ENCODE data around the gene HS3ST2.

The HS3ST2 gene

DNA sequence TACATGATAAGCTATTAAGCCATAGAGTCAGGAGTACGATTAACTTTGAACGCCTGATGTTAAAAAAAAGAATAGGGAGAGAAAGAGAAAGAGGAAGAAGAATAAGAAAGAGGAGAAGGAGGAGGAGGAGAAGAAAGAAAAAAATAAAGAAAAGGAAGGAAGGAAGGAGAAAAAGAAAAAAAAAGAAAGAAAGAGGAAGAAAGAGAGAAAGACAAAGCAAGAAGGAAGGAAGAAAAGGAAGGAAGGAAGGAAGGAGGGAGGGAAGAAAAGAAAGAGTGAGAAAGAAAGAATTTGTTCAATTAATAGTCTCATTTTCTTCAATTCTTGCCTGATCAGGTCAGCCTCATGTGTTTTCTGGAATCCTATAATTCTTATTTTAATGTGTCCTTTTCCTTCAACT, 33.7 kb downstream of the HS3ST2 start:
- no peaks in the 10 kb centered on the region for H3K27me3 ChIP-seq (ENCODE audit: control insufficient read depth, insufficient read depth, low read length)
- no peak overlapping the region for H3K9ac ChIP-seq (ENCODE audit: low read depth, low read length)
- H3K9me3 ChIP-seq (ENCODE audit: control insufficient read depth, insufficient read depth, low read length): no peaks in the 10 kb centered on the region
- H3K4me1 ChIP-seq (ENCODE audit: control insufficient read depth, insufficient read depth, low read length): peaks cover 11% of the 10 kb centered on the region
- H3K4me3 ChIP-seq (ENCODE audit: low read depth, low read length): no peak overlapping the region
- H3K36me3 ChIP-seq (ENCODE audit: control insufficient read depth, insufficient read depth, low read length): no peaks in the 10 kb centered on the region
- H3K27ac ChIP-seq (ENCODE audit: low read depth, low read length): no peak overlapping the region

DNA sequence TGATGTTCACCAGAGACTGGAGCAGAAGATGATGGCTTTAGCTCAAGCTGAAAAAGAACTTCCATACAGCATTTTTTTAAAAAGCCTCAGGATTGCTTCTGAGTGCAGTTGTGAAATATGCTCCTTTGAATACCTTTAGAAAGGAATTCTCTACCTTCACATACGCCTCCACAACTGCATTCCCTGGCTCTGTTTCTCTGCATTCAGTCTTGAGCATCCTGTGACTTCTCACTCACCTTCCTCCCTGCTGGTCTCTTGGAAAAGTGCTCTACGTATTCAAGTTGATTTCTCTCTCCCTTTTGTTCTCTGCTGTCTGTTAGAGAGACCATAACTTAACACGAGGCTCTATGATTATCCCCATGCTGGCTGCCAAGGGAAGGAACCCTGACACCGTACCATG, 34.5 kb downstream of the HS3ST2 start:
- Histone ChIP-seq H3K4me1 (ENCODE audit: control insufficient read depth, insufficient read depth, low read length) (peaks cover 11% of the 10 kb centered on the region), H3K27me3 (ENCODE audit: control insufficient read depth, insufficient read depth, low read length) (no peaks in the 10 kb centered on the region), H3K9ac (ENCODE audit: low read depth, low read length) (no peak overlapping the region), H3K27ac (ENCODE audit: low read depth, low read length) (no peak overlapping the region), H3K9me3 (ENCODE audit: control insufficient read depth, insufficient read depth, low read length) (no peaks in the 10 kb centered on the region), H3K4me3 (ENCODE audit: low read depth, low read length) (no peak overlapping the region), H3K36me3 (ENCODE audit: control insufficient read depth, insufficient read depth, low read length) (no peaks in the 10 kb centered on the region)

DNA sequence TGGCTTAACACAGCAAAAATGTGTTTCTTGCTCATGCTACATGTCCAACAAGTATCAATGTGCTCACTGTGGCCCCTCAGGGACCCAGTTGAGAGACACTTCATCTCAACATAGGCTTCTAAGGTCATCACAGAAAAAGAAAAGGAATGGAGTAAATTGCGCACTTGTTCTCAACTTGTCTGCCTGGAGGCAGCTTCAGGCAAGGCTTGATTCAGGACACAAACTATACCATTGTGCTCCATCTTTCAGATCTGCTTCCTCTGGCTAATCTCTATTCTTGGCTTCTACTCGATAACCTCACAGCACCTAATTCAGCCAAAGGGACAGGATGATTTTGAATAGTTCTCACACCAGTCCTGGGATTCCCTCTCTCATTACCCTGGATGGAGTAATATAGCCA, 35.6 kb downstream of the HS3ST2 start:
- Histone ChIP-seq H3K4me1 (ENCODE audit: control insufficient read depth, insufficient read depth, low read length) (peaks cover 11% of the 10 kb centered on the region), H3K36me3 (ENCODE audit: control insufficient read depth, insufficient read depth, low read length) (no peaks in the 10 kb centered on the region), H3K9me3 (ENCODE audit: control insufficient read depth, insufficient read depth, low read length) (no peaks in the 10 kb centered on the region), H3K27me3 (ENCODE audit: control insufficient read depth, insufficient read depth, low read length) (no peaks in the 10 kb centered on the region), H3K27ac (ENCODE audit: low read depth, low read length) (no peak overlapping the region), H3K9ac (ENCODE audit: low read depth, low read length) (no peak overlapping the region), H3K4me3 (ENCODE audit: low read depth, low read length) (no peak overlapping the region)

DNA sequence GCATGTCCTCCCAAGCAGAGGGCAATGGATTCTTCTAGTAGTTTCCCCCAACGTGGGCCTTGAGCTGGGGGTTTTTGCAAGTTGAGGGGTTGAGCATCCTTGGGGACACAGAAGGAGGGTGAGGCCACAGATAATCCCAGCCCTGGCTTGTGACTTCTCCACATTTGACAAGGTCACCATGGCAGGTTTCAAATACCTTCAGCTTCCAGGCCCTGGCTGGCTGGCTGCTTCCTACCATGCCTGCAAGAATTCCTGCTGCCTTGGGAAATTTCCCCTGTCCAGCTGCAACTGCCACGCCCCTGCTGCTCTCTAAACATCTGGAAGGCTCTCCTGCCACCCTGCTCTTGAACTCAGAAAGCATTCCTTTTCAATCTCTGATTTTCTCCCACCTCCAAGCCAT, 41.3 kb downstream of the HS3ST2 start:
- Histone ChIP-seq H3K9ac (ENCODE audit: low read depth, low read length) (no peak overlapping the region), H3K27ac (ENCODE audit: low read depth, low read length) (no peak overlapping the region), H3K36me3 (ENCODE audit: control insufficient read depth, insufficient read depth, low read length) (no peaks in the 10 kb centered on the region), H3K4me3 (ENCODE audit: low read depth, low read length) (no peak overlapping the region), H3K27me3 (ENCODE audit: control insufficient read depth, insufficient read depth, low read length) (no peaks in the 10 kb centered on the region), H3K9me3 (ENCODE audit: control insufficient read depth, insufficient read depth, low read length) (no peaks in the 10 kb centered on the region), H3K4me1 (ENCODE audit: control insufficient read depth, insufficient read depth, low read length) (peaks cover 8% of the 10 kb centered on the region)

DNA sequence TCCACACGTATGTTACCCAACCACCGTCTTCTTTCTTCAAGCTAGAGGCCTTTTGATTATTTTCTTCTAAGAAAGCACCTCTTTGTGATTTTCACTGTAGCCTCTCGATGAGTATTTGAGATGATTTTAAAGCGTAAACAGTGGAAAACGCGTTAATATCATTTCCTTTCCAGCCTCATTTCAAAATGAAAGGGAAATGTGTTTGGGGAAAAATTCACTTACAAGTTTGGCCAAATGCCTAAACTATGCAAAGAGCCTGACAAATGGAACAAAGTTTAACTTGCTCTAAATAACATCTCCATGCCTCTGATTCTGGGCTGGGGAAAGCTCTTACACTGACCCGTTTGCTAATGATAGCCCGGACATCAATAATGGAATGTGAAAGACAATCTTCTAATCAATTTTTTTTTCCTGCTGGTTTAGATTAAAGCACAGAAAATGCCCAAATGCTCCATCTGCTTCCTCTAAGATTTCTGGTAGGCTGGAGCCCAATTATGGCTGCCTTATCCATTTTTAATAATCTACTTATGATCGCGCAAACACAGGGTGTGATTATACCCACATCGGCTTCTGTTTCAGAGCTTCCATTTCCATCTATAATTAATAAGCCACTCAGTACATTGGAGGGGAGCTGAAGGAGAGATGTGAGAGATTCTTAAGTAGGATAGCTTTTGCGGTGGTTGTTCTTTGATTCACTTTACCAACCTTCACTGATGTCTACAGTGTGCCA, 43.5 kb downstream of the HS3ST2 start:
- peaks cover 8% of the 10 kb centered on the region for H3K4me1 ChIP-seq (ENCODE audit: control insufficient read depth, insufficient read depth, low read length)
- H3K27ac ChIP-seq (ENCODE audit: low read depth, low read length): no peak overlapping the region
- H3K27me3 ChIP-seq (ENCODE audit: control insufficient read depth, insufficient read depth, low read length): no peaks in the 10 kb centered on the region
- H3K9me3 ChIP-seq (ENCODE audit: control insufficient read depth, insufficient read depth, low read length): peaks cover 5% of the 10 kb centered on the region; the same call in 1 of the 2 replicates
- H3K4me3 ChIP-seq (ENCODE audit: low read depth, low read length): no peak overlapping the region
- H3K9ac ChIP-seq (ENCODE audit: low read depth, low read length): no peak overlapping the region
- H3K36me3 ChIP-seq (ENCODE audit: control insufficient read depth, insufficient read depth, low read length): no peaks in the 10 kb centered on the region

DNA sequence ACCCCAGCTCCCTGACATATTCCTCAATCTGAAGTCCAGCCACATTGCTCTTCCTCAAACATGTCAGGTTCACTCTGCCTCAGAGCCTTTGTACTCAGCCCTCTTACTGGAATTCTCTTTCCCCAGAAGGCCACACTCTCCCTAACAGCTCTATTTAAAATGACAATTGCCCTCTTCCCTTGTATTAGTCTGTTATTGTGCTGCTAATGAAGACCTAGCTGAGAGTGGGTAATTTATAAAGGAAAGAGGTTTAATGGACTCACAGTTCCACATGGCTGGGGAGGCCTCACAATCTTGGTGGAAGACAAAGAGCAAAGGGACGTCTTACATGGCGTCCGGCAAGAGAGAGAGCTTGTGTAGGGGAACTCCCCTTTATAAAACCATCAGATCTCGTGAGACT, 46.0 kb downstream of the HS3ST2 start:
- Histone ChIP-seq H3K9ac (ENCODE audit: low read depth, low read length) (peak overlapping the region; percentile 42), H3K27ac (ENCODE audit: low read depth, low read length) (peak overlapping the region; percentile 76), H3K9me3 (ENCODE audit: control insufficient read depth, insufficient read depth, low read length) (peaks cover 5% of the 10 kb centered on the region; the same call in 1 of the 2 replicates), H3K36me3 (ENCODE audit: control insufficient read depth, insufficient read depth, low read length) (no peaks in the 10 kb centered on the region), H3K4me3 (ENCODE audit: low read depth, low read length) (0 out of 2 replicates have a peak overlapping the region, but pooled peaks have one; percentile 11), H3K27me3 (ENCODE audit: control insufficient read depth, insufficient read depth, low read length) (no peaks in the 10 kb centered on the region), H3K4me1 (ENCODE audit: control insufficient read depth, insufficient read depth, low read length) (peaks cover 8% of the 10 kb centered on the region)

DNA sequence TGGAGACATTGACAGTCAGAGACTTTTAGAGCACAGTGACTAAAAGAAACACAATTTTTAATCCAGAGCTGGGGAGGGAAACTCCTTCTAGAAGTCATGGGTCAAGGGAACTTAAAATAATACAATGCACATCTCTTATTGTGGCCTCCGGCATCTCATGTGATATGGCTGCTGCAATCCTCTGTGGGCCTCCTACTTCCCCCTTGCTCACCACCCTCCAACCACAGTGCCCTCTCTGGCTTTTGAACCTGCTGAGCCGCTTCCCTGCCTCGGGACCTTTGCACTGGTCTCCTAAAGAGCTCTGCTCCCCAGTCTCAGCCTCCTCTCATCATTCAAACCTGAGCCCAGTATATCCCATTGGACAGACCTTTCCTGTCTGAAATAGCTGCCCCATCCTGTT, 47.6 kb downstream of the HS3ST2 start:
- Histone ChIP-seq H3K27me3 (ENCODE audit: control insufficient read depth, insufficient read depth, low read length) (no peaks in the 10 kb centered on the region), H3K27ac (ENCODE audit: low read depth, low read length) (no peak overlapping the region), H3K9ac (ENCODE audit: low read depth, low read length) (no peak overlapping the region)

DNA sequence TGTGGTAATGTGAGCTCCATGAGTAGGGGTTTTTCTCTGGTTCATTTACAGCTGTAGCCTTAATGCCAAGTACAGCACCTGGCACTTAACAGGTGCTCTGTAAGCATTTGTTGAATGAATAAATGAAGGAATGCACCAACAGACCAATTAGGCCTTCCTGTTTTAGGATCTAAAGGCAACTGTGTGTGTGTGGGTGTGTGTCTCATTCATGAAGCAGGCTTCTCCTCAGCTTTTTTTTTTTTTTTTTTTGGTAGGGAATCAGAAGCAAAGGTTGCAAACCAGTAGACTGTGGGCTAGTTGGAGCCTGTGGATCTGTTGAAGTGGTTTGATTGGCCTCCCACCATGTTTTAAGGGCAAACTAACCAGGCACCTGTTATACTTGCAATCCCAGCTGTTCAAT, 48.1 kb downstream of the HS3ST2 start:
- no peaks in the 10 kb centered on the region for H3K27me3 ChIP-seq (ENCODE audit: control insufficient read depth, insufficient read depth, low read length)
- peaks cover 5% of the 10 kb centered on the region; the same call in 1 of the 2 replicates for H3K9me3 ChIP-seq (ENCODE audit: control insufficient read depth, insufficient read depth, low read length)
- no peaks in the 10 kb centered on the region for H3K36me3 ChIP-seq (ENCODE audit: control insufficient read depth, insufficient read depth, low read length)
- peaks cover 8% of the 10 kb centered on the region for H3K4me1 ChIP-seq (ENCODE audit: control insufficient read depth, insufficient read depth, low read length)
- H3K27ac ChIP-seq (ENCODE audit: low read depth, low read length): no peak overlapping the region
- no peak overlapping the region for H3K4me3 ChIP-seq (ENCODE audit: low read depth, low read length)
- no peak overlapping the region for H3K9ac ChIP-seq (ENCODE audit: low read depth, low read length)

More for the DNA sequence above, 47.6 kb downstream of the HS3ST2 start:
- H3K4me3 ChIP-seq (ENCODE audit: low read depth, low read length): no peak overlapping the region
- H3K4me1 ChIP-seq (ENCODE audit: control insufficient read depth, insufficient read depth, low read length): peaks cover 8% of the 10 kb centered on the region
- peaks cover 5% of the 10 kb centered on the region; the same call in 1 of the 2 replicates for H3K9me3 ChIP-seq (ENCODE audit: control insufficient read depth, insufficient read depth, low read length)
- no peaks in the 10 kb centered on the region for H3K36me3 ChIP-seq (ENCODE audit: control insufficient read depth, insufficient read depth, low read length)

DNA sequence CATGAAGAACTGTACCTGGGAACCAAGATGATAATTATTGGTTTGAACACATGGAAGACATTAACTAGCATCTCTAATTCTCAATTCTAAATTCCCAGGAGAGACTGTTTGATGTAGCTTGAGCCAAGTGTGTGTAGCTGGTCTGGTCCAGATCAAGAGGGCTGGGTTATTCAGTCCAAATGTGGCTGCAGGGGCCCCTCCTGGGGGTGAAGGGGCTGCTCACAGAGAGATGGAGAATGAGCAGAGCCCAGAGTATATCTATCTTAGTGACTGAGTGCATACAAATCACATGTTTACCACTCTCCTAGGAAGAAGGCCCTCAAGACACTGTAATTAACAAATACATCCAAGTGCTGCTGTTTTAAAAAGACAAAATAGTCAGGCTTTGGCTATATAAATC, 50.4 kb downstream of the HS3ST2 start:
- no peaks in the 10 kb centered on the region for H3K27me3 ChIP-seq (ENCODE audit: control insufficient read depth, insufficient read depth, low read length)
- peaks cover 5% of the 10 kb centered on the region; the same call in 1 of the 2 replicates for H3K9me3 ChIP-seq (ENCODE audit: control insufficient read depth, insufficient read depth, low read length)
- no peak overlapping the region for H3K9ac ChIP-seq (ENCODE audit: low read depth, low read length)
- H3K4me3 ChIP-seq (ENCODE audit: low read depth, low read length): no peak overlapping the region
- H3K36me3 ChIP-seq (ENCODE audit: control insufficient read depth, insufficient read depth, low read length): no peaks in the 10 kb centered on the region
- peaks cover 4% of the 10 kb centered on the region for H3K4me1 ChIP-seq (ENCODE audit: control insufficient read depth, insufficient read depth, low read length)
- H3K27ac ChIP-seq (ENCODE audit: low read depth, low read length): no peak overlapping the region

DNA sequence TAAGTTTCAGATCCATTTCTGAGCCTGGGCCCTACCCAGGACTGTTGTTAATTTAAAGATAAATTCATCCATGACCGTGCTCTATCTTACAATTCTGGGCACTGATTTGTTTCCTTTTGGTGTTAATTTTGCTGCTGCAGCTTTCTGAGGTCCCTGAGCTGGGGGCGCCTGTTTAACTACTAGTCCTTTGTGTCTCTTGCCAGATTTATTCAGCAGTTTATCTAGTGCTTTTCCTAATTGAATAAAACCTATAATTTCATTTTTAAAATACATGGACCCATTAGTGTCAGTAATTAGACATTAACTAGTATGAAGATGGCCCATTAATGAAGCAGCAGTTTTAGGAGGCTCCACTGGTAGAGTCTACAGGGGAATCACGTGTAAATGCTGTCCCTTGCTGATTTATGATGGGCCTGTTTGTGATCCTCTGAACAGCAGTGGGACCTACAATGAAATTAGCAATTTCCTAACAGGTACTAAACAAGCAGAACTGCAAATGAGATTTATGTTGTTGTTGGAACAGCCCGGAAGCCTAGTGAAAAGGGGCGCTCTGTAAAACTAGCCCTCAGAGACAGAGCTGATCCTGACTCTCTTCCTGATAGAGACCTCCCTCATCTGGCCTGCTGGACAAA, 54.7 kb downstream of the HS3ST2 start:
- Histone ChIP-seq H3K4me1 (ENCODE audit: control insufficient read depth, insufficient read depth, low read length) (no peaks in the 10 kb centered on the region), H3K9ac (ENCODE audit: low read depth, low read length) (no peak overlapping the region), H3K27me3 (ENCODE audit: control insufficient read depth, insufficient read depth, low read length) (no peaks in the 10 kb centered on the region), H3K36me3 (ENCODE audit: control insufficient read depth, insufficient read depth, low read length) (no peaks in the 10 kb centered on the region), H3K9me3 (ENCODE audit: control insufficient read depth, insufficient read depth, low read length) (no peaks in the 10 kb centered on the region), H3K27ac (ENCODE audit: low read depth, low read length) (no peak overlapping the region), H3K4me3 (ENCODE audit: low read depth, low read length) (no peak overlapping the region)

DNA sequence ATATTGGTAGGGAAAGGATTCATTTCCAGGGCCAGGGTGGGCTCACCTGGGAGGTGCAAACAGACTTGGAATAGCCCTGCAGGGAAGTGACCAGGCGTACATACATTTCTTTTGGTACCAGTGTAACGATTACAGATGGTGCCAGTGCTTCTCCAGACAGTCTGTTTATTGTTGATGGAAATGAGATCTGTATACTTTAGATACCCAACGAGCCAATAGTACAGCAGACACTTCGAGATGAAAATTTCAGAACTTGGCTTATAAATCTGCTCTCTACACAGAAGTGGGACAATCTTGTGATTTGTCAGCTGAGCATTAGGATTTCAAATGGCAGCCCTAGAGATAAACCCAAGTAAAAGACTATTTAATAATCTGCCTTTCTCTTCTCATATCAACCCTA, 57.9 kb downstream of the HS3ST2 start:
- H3K36me3 ChIP-seq (ENCODE audit: control insufficient read depth, insufficient read depth, low read length): no peaks in the 10 kb centered on the region
- H3K9ac ChIP-seq (ENCODE audit: low read depth, low read length): no peak overlapping the region
- H3K4me3 ChIP-seq (ENCODE audit: low read depth, low read length): no peak overlapping the region
- no peaks in the 10 kb centered on the region for H3K4me1 ChIP-seq (ENCODE audit: control insufficient read depth, insufficient read depth, low read length)
- no peaks in the 10 kb centered on the region for H3K27me3 ChIP-seq (ENCODE audit: control insufficient read depth, insufficient read depth, low read length)
- H3K27ac ChIP-seq (ENCODE audit: low read depth, low read length): no peak overlapping the region
- H3K9me3 ChIP-seq (ENCODE audit: control insufficient read depth, insufficient read depth, low read length): no peaks in the 10 kb centered on the region
